Stomach (tissue), 9 donors: ENCODE results near the gene L3MBTL3. TPM values are rescaled to one million over a fixed set of nuclear protein-coding genes. Genes with fewer than 3 reads are reported as not detected.

Experiments
- DNase-seq, 2 donors: peaks; one replicate each; pipeline versions ENCODE4 v3.0.0 to v3.0.0-alpha.2; 2013 to 2019
- H3K27ac ChIP-seq, 5 donors: fragments of 200-600 bp in 4 of 5; sonication (generic) in 4 of 5; one replicate each; pipeline ENCODE4 v1.5.1; 2013 to 2019; ENCODE audit warnings: mild to moderate bottlenecking in 1 of 5, moderate library complexity in 1 of 5
- H3K27me3 ChIP-seq, 3 donors: fragments of 200-600 bp; sonication (generic); one replicate each; pipeline ENCODE4 v1.5.1; 2017 to 2019; ENCODE audit warnings: mixed run types in 1 of 3
- H3K36me3 ChIP-seq, 4 donors: fragments of 200-600 bp; sonication (generic); 1 replicate in 3 of 4; 2 replicates in 1 of 4; pipeline ENCODE4 v1.5.1; 2016 to 2019
- H3K4me1 ChIP-seq, 4 donors: fragments of 200-600 bp; sonication (generic); one replicate each; pipeline ENCODE4 v1.5.1; 2016 to 2019
- H3K4me3 ChIP-seq, 4 donors: fragments of 200-600 bp; sonication (generic) in 3 of 4; one replicate each; pipeline ENCODE4 v1.5.1; 2016 to 2019; ENCODE audit warnings: mild to moderate bottlenecking in 1 of 4
- H3K9me3 ChIP-seq, 4 donors: fragments of 200-600 bp; sonication (generic); one replicate each; pipeline ENCODE4 v1.5.1; 2016 to 2019
- EP300 ChIP-seq: sonication (generic); formaldehyde crosslinking; IDR thresholded peaks from one replicate; pipeline ENCODE4 v1.6.1; 2017; ENCODE audit warnings: antibody characterized with exemption
- POLR2A ChIP-seq, 4 donors: fragments of 450-650 bp; IDR thresholded peaks; one replicate each; pipeline ENCODE4 v1.6.1; 2016; ENCODE audit warnings: antibody characterized with exemption in 4 of 4, control low read depth in 2 of 4, mild to moderate bottlenecking in 1 of 4, moderate library complexity in 1 of 4
- POLR2AphosphoS5 ChIP-seq, 3 donors: sonication (generic); formaldehyde crosslinking; IDR thresholded peaks; one replicate each; pipeline ENCODE4 v1.6.1; 2016; ENCODE audit warnings: antibody characterized with exemption in 3 of 3
- WGBS, 5 donors: extraction: QIAGEN DNeasy Blood & Tissue Kit in 3 of 5; methylation state at CpG; one replicate each; pipeline versions ENCODE4 v1.1.5 to v1.1.7; 2013 to 2018; 5-methylcytosine and 5-hydroxymethylcytosine counted together
- intact Hi-C: fragments of 100-400 bp; cut with DNase I; formaldehyde crosslinking; loops from one replicate; pipeline ENCODE4 v1.15.1; 2023; ENCODE audit warnings: low total_unique reads
- polyA plus RNA-seq, 3 donors: library from polyadenylated mRNA; stranded (reverse); fragments of 200-250 nt; gene quantifications; one replicate each; pipeline ENCODE4 v1.2.3, GENCODE V29; 2013
- total RNA-seq, 5 donors: library from RNA; depleted of rRNA; stranded (reverse); fragments of >200 nt; gene quantifications; one replicate each; pipeline versions ENCODE4 v1.1.0 to v1.2.3, GENCODE V29; 2014 to 2016
- TF ChIP-seq, protein P1 (sequence below), 7 experiments: fragments of 450-650 bp in 4 of 7; fragments of 200-600 bp in 3 of 7; sonication (generic) in 3 of 7; IDR thresholded peaks; one replicate each; pipeline ENCODE4 v1.5.1; 2016 to 2019; ENCODE audit warnings: antibody characterized with exemption in 7 of 7, control low read depth in 2 of 7, mild to moderate bottlenecking in 1 of 7
- donor health status: healthy with polysubstance abuse.
- donor health status: Bipolar disorder and iron deficiency.
- donor health status: healthy.

The L3MBTL3 gene
- total and polyA plus RNA-seq, 8 donors: 1.8 to 51.9 (median 3.1) TPM; not detected in 1

DNA sequence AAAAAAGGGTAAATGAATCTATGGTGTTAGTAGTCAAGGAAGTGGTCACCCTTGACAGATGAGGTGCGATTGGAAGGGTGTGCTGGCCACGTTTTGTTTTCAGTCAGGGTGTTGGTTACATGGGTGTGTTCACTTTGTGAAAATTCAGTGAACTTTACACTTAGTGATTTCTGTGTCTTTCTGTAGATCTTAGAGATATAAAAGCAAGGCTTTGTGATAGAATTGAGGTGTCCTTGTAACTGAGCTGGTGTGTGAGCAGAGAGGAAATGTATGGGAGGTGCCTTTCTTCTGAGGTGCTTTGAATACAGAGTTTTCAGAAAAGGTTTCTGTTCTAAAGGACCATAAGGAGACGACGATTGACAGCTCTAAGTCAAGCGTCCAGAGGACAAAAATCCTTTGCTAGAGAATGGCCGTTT, 113.9 kb downstream of the L3MBTL3 start:
- H3K27me3 ChIP-seq: no peaks in the 10 kb centered on the region
- peaks cover 0 to 4% (median 0%) of the 10 kb centered on the region in 4 donors for H3K4me1 ChIP-seq
- no peaks in the 10 kb centered on the region for H3K9me3 ChIP-seq
- no peak overlapping the region for H3K4me3 ChIP-seq
- peaks cover 0 to 15% (median 9%) of the 10 kb centered on the region in 4 donors for H3K36me3 ChIP-seq
- TF ChIP-seq, protein P1, sequence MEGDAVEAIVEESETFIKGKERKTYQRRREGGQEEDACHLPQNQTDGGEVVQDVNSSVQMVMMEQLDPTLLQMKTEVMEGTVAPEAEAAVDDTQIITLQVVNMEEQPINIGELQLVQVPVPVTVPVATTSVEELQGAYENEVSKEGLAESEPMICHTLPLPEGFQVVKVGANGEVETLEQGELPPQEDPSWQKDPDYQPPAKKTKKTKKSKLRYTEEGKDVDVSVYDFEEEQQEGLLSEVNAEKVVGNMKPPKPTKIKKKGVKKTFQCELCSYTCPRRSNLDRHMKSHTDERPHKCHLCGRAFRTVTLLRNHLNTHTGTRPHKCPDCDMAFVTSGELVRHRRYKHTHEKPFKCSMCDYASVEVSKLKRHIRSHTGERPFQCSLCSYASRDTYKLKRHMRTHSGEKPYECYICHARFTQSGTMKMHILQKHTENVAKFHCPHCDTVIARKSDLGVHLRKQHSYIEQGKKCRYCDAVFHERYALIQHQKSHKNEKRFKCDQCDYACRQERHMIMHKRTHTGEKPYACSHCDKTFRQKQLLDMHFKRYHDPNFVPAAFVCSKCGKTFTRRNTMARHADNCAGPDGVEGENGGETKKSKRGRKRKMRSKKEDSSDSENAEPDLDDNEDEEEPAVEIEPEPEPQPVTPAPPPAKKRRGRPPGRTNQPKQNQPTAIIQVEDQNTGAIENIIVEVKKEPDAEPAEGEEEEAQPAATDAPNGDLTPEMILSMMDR (IDR thresholded peaks at IDR 0.05): no peak
- TF ChIP-seq POLR2A (IDR thresholded peaks at IDR 0.05) (no peak), POLR2AphosphoS5 (IDR thresholded peaks at IDR 0.05) (no peak), EP300 (no peak)
- WGBS, 5 donors: 47 to 59% (median 54%) methylated on average over 6 of the region's 6 CpGs
- intact Hi-C loops: no loop called here
- DNase-seq: peak in 1 of 2 donors; percentile 78
- H3K27ac ChIP-seq: no peak overlapping the region

DNA sequence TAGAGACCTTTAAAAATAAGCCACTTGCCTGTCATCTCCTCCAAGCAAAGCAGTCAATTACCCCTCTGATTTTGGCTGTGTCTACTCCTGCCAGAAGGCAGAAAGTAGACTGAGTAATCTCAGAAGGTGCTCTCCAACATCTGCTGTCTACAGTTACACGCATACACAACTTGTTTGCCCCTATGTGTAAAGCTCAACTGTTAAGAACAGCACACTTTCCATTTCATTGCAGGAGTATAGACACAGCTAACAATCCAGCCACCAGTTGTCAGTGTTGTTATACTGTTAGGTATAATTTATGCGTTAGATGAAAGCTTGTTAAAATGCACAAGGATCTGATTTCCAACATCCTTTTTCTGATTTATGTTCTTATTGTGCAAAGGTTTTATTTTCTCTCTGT, 116.2 kb downstream of the L3MBTL3 start:
- Histone ChIP-seq H3K9me3 (no peaks in the 10 kb centered on the region), H3K4me1 (peaks cover 0 to 3% (median 0%) of the 10 kb centered on the region in 4 donors), H3K27me3 (no peaks in the 10 kb centered on the region), H3K4me3 (no peak overlapping the region), H3K27ac (no peak overlapping the region), H3K36me3 (peaks cover 0 to 15% (median 9%) of the 10 kb centered on the region in 4 donors)
- DNase-seq: peak in 1 of 2 donors; percentile 16
- TF ChIP-seq POLR2AphosphoS5 (IDR thresholded peaks at IDR 0.05): no peak
- TF ChIP-seq POLR2A (IDR thresholded peaks at IDR 0.05): no peak
- WGBS, 5 donors: 57 to 92% (median 85%) methylated on average over 2 of the region's 2 CpGs
- intact Hi-C loops: no loop called here

DNA sequence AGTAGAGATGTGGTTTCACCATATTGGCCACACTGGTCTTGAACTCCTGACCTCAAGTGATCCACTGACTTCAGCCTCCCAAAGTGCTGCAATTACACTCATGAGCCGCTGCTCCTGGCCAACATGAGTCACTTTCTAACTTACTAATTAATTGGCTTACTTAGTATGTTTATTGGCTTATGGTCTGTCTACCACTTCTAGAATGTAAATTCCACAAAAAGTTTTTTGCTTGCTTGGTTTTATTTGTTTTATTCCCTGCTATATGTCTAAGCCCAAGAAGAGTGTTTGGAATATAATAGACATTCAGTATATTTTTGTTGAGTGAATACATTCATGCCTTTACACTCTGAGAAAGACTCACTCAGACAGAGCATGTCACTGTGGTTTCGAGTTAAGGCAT, 118.4 kb downstream of the L3MBTL3 start:
- Histone ChIP-seq H3K27me3 (no peaks in the 10 kb centered on the region), H3K27ac (no peak overlapping the region), H3K4me3 (no peak overlapping the region), H3K9me3 (no peaks in the 10 kb centered on the region), H3K4me1 (no peaks in the 10 kb centered on the region), H3K36me3 (peaks cover 0 to 21% (median 9%) of the 10 kb centered on the region in 4 donors)
- TF ChIP-seq, protein P1 (IDR thresholded peaks at IDR 0.05): no peak
- TF ChIP-seq POLR2A (IDR thresholded peaks at IDR 0.05) (no peak), EP300 (no peak), POLR2AphosphoS5 (IDR thresholded peaks at IDR 0.05) (no peak)
- intact Hi-C loops: no loop called here
- WGBS, 5 donors: 66 to 85% (median 84%) methylated on average over 2 of the region's 2 CpGs
- DNase-seq: no peak

DNA sequence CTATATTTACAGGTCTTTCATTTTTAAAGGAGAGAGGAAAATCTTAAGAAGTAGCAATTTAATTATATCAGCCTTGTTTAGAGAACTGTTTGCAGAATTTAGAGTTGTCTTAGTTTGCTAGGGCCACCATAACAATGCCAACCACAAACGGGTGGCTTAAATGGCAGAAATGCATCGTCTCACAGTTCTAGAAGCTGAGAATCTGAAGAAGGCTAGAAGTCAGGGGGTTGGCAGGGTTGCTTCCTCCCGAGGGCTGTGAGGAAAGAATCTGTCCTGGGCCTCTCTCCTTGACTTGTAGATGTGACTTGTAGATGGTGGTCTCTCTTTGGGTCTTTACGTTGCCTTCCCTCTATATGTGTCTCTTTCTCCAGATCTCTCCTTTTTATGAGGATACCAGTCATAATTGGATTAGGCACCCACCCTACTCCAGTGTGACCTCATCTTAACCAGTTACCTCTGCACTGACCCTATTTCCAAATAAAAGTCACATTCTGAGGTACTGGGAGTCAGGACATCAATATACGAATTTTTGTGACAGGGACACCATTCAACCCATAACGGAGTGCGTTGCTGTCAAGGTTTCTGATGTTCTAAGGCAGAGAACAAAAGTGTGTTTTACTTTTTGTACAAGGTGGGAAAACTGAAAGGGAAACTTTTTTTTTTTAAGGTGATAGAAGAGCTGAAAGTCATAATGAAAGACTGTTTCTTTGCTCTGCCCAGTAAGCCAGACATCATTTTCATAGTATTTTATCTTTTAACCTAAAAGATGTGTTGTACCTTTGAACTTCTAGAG, 119.9 kb downstream of the L3MBTL3 start:
- H3K4me3 ChIP-seq: no peak overlapping the region
- no peaks in the 10 kb centered on the region for H3K9me3 ChIP-seq
- no peaks in the 10 kb centered on the region for H3K27me3 ChIP-seq
- no peaks in the 10 kb centered on the region for H3K4me1 ChIP-seq
- TF ChIP-seq, protein P1 (IDR thresholded peaks at IDR 0.05): no peak
- no peak for TF ChIP-seq POLR2AphosphoS5 (IDR thresholded peaks at IDR 0.05)
- TF ChIP-seq POLR2A (IDR thresholded peaks at IDR 0.05): no peak
- TF ChIP-seq EP300: no peak
- H3K36me3 ChIP-seq: peaks cover 0 to 21% (median 9%) of the 10 kb centered on the region in 4 donors
- no peak overlapping the region for H3K27ac ChIP-seq
- intact Hi-C loops: no loop called here
- 60 to 74% (median 71%) methylated on average over 7 of the region's 7 CpGs for WGBS, 5 donors
- DNase-seq: no peak

DNA sequence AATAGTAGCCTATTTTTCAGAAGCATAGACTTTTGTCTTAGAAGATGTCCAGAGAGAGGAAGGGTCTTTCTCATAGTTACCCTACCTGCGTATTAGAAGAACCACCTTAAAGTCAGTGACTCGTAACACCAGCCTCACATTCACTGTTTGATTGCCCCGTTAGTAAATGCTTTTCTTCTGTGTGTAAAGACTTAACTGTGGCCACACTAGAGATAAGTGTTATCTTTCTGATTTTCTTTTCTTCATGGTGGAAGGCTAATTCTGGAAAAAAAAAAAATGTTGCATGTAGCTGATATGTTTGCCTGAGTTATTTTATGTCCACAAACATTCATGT, 120.5 kb downstream of the L3MBTL3 start:
- 26 to 62% (median 50%) methylated on average over 3 of the region's 3 CpGs for WGBS, 5 donors
- peaks cover 0 to 24% (median 10%) of the 10 kb centered on the region in 4 donors for H3K36me3 ChIP-seq

More for the DNA sequence above, 120.5 kb downstream of the L3MBTL3 start:
- intact Hi-C loops: no loop called here
- H3K9me3 ChIP-seq: no peaks in the 10 kb centered on the region
- no peak overlapping the region for H3K4me3 ChIP-seq
- H3K4me1 ChIP-seq: no peaks in the 10 kb centered on the region
- no peak overlapping the region for H3K27ac ChIP-seq
- DNase-seq: no peak
- H3K27me3 ChIP-seq: no peaks in the 10 kb centered on the region
- TF ChIP-seq POLR2AphosphoS5 (IDR thresholded peaks at IDR 0.05): no peak
